OCI-M1 (cell line): ENCODE data around the gene CNTN4.

Experiments
- DNase-seq: peaks from one replicate; lab custom pipeline; 2025; lab: John Stamatoyannopoulos, UW

CNTN4 gene

GRCh38 chr3:2686816-2687502 is 588.3 kb downstream of the CNTN4 start:
- no peak for DNase-seq

- no peak for DNase-seq
These were observed 598.9 kb downstream of the CNTN4 start for GRCh38 chr3:2697589-2697988.

DNA sequence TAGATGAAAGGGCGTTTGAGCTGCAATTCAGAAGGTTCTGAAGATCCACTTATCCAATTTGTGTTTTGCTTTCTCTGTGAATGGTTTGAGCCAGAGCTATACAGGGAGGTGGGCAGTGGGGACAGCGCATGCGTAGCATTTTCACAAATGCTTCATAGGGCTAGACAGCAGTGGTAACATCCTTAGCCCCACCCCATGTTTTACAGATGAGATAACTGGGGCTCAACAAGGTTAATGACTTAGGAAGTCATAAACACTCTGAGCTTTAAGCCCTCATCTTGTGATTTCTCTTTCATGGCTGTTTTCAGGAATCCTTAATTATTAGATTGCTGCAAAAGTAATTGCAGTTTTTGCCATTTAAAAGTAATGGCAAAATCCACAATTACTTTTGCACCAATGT is 602.8 kb downstream of the CNTN4 start:
- no peak for DNase-seq

GRCh38 chr3:2706144-2706835 is 607.6 kb downstream of the CNTN4 start:
- DNase-seq = no peak

DNA sequence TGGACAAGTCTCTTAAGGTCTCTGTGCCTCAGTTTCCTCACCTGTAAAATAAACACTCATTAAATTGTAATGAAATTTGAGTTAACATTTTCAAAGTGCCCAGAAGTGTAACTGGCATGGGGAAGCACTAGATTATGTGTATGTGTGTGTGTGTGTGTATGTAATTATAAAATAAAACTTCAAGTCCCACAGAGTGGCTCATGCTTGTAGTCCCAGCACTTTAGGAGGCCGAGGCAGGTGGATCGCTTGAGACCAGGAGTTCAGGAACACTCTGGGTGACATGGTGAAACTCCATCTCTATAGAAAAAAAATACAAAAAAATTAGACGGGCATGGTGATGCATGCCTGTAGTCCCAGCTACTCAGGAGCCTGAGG is 608.2 kb downstream of the CNTN4 start:
- no peak for DNase-seq

DNA sequence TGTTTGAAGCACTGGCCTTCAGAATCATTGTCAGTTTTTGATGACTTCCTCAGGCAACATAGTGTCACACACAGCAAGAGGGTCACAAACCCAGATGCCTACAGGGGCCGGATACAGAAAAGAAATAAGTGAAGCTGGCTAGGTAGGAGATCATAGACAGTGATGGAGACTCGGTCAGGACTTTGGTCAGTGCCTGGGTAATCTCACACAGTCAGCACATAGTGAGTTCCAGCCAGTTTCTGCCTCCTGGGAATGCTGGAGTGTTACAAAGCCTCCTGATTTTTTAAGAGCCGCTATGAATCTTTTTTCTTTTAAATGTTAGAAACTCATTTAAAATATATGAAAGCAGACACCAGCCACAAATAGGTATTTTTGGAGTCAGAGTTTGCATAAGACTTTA is 612.4 kb downstream of the CNTN4 start:
- no peak for DNase-seq

- DNase-seq = peak; percentile 8
These were observed 615.3 kb downstream of the CNTN4 start for GRCh38 chr3:2713923-2714322.

DNA sequence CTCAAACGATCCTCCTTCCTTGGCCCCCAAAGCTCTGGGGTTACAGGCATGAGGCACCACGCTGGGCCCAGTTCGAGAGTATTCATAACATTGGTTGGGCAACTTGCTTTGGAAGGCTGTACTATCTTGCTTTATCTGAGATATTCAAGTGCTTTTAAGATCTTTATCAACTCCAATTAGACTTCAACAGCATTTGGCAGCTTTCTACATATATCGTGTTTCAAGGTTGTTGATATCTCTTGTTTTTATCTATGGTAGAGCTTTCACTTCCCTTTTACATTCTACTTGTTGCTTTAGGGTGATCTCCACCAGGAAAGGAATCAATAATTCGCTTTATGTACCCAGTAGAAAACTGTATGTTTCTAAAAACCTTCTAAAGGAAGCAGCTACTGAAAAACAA is 616.2 kb downstream of the CNTN4 start:
- peak; percentile 15 for DNase-seq

- DNase-seq = no peak
These were observed 628.4 kb downstream of the CNTN4 start for GRCh38 chr3:2727101-2727500.

DNA sequence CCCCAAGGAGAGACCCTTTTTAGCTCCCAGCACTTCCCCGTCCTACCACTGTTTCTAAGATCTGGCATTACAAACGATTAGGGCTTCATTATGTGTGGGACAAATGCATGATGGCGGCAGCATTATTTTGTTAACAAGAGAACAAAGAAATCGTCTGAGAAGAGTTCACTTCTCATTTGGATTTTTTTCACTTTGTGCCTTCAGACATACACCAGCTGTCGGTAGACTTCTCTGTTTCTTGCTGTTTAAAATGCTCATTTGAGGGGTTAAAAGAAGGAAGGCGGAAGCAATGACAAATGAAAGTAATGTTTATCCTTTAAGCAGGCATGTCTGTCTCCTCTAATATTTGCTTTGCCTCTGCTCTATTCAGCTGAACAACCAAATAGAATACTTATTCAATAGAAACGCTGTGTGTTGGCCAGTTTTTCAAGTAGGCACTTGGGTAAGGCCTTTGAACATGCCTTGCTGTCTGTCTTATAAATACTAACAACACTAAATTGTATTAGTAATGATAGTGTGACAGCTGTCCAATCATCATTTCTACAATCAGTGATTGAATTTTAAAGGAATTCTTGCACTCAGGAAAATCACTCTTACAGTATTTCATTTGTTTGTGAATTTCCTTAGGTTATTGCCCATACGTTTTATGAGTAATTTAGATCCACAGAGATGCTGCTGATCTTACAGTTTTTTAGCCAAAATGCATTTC is 629.1 kb downstream of the CNTN4 start:
- no peak for DNase-seq

DNA sequence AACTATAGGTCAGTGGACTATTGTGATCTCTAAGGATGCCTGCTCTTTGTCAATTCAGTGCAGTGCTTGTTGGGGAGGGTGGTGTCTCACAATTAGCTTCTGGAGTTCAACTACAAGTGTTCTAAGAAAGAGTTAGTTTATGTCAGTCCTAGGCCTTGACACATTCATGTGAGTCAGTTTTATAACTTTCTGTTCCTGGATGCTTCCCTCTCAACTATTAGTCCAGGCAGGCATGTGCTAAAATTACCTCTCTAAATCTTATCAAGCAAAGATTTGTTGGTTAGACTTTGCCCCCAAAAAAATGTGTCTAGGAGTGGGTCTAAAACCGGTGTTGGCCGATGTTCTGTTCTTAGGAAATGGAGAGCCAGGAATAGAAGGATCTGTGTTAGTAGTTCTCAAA is 633.2 kb downstream of the CNTN4 start:
- DNase-seq = no peak

GRCh38 chr3:2735392-2735894 is 636.8 kb downstream of the CNTN4 start:
- DNase-seq = no peak

- DNase-seq = no peak
These were observed 642.9 kb downstream of the CNTN4 start for GRCh38 chr3:2741516-2741915.

DNA sequence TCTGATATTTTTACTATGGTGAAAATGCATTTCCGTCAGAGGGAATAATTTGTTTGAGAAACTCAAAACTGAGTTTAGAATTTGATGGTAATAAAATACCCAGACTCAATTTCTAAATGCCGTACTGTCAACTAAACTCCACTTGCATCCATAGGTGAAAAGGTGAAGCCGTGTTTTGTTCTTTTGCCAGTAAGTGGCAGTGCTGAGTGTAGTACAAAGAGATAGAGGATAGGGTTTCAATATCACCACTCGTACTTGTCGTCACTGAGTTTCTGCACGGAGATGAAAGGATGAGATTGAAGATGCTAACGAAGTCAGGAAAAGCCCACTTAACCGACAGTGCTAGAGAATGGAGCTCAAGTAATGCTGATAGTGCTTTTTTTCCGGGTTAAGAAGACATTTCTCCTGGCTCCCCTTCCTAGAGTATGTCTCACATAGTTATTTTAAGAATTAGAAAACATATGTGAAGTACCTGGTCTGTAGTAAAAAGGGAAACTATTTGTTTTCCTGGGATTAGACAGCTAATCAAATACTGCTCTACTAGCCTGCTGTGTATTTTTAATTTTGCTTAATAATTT is 666.4 kb downstream of the CNTN4 start:
- peak; percentile 32 for DNase-seq

- no peak for DNase-seq
These were observed 671.8 kb downstream of the CNTN4 start for GRCh38 chr3:2770451-2770850.

GRCh38 chr3:2771193-2771592 is 672.5 kb downstream of the CNTN4 start:
- DNase-seq = no peak

- DNase-seq = no peak
These were observed 673.1 kb downstream of the CNTN4 start for GRCh38 chr3:2771741-2772140.

- no peak for DNase-seq
These were observed 674.1 kb downstream of the CNTN4 start for GRCh38 chr3:2772803-2773202.

DNA sequence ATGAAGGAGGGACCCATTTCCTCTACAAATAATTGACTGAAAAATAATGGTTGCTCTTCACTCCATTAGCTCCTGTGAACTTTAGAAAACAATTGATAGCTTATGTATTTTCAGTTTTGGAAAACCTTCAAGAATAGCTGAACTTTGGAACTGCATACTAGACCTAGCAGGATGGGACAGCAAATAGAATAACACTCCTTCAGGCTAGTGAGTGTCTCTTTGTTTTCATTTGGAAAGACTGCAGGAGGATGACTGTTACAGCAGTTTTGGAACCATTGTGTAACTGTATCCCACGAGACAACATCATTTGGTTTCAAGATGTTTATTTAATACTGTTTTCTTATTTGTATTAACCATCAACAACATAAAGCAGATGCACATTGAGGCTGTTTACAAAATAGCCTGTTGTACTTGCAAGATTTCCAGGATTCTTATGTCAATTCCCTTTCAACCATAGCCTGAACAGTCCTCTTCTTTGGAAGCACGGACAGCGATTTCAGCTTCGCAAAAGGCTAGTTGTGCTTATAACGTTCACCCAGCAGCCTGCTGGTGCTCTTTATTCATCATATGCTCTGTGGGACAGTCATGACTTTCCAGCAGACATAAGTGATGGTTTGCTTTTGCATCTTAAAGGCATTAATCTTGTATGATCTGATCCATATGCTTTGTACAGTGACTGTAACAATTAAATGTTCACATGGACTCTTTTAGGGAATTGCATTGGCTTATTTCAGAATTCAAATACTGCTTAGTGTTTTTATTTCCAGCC is 676.0 kb downstream of the CNTN4 start:
- no peak for DNase-seq

GRCh38 chr3:2783261-2783660 is 684.6 kb downstream of the CNTN4 start:
- DNase-seq = no peak

DNA sequence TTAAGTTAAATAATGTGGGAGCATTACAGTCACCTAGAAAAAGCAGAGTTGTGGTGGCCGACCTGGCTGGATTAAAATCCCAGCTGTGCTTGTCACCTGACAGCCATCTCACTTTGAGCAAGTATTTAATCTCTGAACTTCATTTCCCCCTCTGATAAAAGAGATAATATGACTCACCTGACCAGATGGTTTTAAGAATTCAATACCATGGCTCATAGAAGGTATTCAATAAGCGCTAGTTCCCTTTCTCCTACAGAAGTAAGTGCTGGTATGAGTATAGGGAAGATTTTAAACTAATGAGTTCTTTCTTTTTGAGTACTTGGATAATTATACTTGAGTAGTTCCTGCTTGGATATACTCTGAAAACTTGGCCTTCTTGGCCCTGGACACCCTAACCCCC is 686.0 kb downstream of the CNTN4 start:
- no peak for DNase-seq

DNA sequence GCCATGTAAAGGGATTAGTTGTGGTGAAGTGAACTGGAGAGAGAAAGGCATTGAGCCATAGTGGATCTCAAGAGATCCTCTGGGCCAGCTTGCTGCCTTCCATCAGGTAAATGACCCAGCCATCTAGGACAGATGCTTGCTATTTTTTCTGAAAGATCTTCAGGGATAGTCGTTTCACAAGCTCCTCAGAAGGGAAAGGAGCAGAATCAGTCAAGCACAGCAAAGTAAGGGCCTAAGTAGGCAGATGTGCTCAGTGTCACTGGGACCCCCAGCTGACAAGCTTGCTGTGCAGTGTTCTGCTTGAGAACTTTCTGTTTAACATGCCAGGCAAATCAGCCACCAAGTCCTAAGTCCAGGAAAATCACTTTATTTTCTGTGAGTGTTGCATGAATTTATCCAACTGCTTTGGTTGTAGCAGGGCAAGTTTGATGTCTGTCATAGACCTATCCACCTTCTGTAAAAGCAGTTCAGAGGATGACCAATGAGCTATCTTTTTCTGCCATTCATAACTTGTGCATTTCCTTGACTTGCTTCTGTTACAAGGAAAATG is 691.7 kb downstream of the CNTN4 start:
- no peak for DNase-seq
